GM19023 (cell line): ENCODE data around the gene PTPRJ.

Source experiments
- ATAC-seq: cut with Tn5 transposase; IDR thresholded peaks from one replicate; pipeline ENCODE4 v1.9.1; 2021; ENCODE audit warnings: mild to moderate bottlenecking, moderate library complexity; ENCODE audit not compliant: unreplicated experiment

Gene PTPRJ

GRCh38 chr11:48087974-48088681 is 107.8 kb downstream of the PTPRJ start:
- no peak for ATAC-seq

- ATAC-seq = no peak
Measured at GRCh38 chr11:48088682-48089050, 108.3 kb downstream of the PTPRJ start.

GRCh38 chr11:48090174-48090573 is 109.8 kb downstream of the PTPRJ start:
- no peak for ATAC-seq

- ATAC-seq = no peak
Measured at GRCh38 chr11:48091426-48092102, 111.2 kb downstream of the PTPRJ start.

- ATAC-seq = no peak
Measured at GRCh38 chr11:48093323-48093722, 113.0 kb downstream of the PTPRJ start.

GRCh38 chr11:48093795-48094642 is 113.7 kb downstream of the PTPRJ start:
- no peak for ATAC-seq

- ATAC-seq = no peak
Measured at GRCh38 chr11:48094643-48095339, 114.4 kb downstream of the PTPRJ start.

- ATAC-seq = no peak
Measured at GRCh38 chr11:48095779-48096470, 115.6 kb downstream of the PTPRJ start.

GRCh38 chr11:48096588-48097525 is 116.5 kb downstream of the PTPRJ start:
- ATAC-seq = no peak

- no peak for ATAC-seq
Measured at GRCh38 chr11:48098024-48098423, 117.7 kb downstream of the PTPRJ start.

- no peak for ATAC-seq
Measured at GRCh38 chr11:48099916-48100446, 119.6 kb downstream of the PTPRJ start.

GRCh38 chr11:48101044-48101733 is 120.8 kb downstream of the PTPRJ start:
- ATAC-seq = no peak

- ATAC-seq = no peak
Measured at GRCh38 chr11:48101958-48102357, 121.6 kb downstream of the PTPRJ start.

GRCh38 chr11:48103621-48104567 is 123.5 kb downstream of the PTPRJ start:
- no peak for ATAC-seq

- no peak for ATAC-seq
Measured at GRCh38 chr11:48104568-48104924, 124.2 kb downstream of the PTPRJ start.

GRCh38 chr11:48105096-48105990 is 125.0 kb downstream of the PTPRJ start:
- ATAC-seq = no peak

- no peak for ATAC-seq
Measured at GRCh38 chr11:48106166-48106565, 125.8 kb downstream of the PTPRJ start.
